GM15510 (cell line): ENCODE results near the gene CMSS1.

Experiments used
- POLR2A ChIP-seq: IDR thresholded peaks from 3 replicates; pipeline ENCODE4 v1.6.1; 2011; ENCODE audit warnings: borderline replicate concordance; ENCODE audit not compliant: insufficient read length; ENCODE audit errors: extremely low read depth

The CMSS1 gene

GRCh38 chr3:99895703-99896441 lies 78.2 kb downstream of the CMSS1 start:
- no peak for TF ChIP-seq POLR2A

GRCh38 chr3:99896482-99896881 lies 78.8 kb downstream of the CMSS1 start:
- TF ChIP-seq POLR2A: no peak

- TF ChIP-seq POLR2A: no peak
Measured at GRCh38 chr3:99899603-99900002, 81.9 kb downstream of the CMSS1 start.

- no peak for TF ChIP-seq POLR2A
Measured at GRCh38 chr3:99900248-99900647, 82.6 kb downstream of the CMSS1 start.

GRCh38 chr3:99901200-99901926 lies 83.7 kb downstream of the CMSS1 start:
- TF ChIP-seq POLR2A: no peak

- TF ChIP-seq POLR2A: no peak
Measured at GRCh38 chr3:99902091-99902490, 84.4 kb downstream of the CMSS1 start.

GRCh38 chr3:99903869-99904268 lies 86.2 kb downstream of the CMSS1 start:
- no peak for TF ChIP-seq POLR2A

GRCh38 chr3:99907959-99908544 lies 90.4 kb downstream of the CMSS1 start:
- no peak for TF ChIP-seq POLR2A

- TF ChIP-seq POLR2A: no peak
Measured at GRCh38 chr3:99909714-99910495, 92.2 kb downstream of the CMSS1 start.

- TF ChIP-seq POLR2A: no peak
Measured at GRCh38 chr3:99910752-99911290, 93.2 kb downstream of the CMSS1 start.

GRCh38 chr3:99911433-99911832 lies 93.8 kb downstream of the CMSS1 start:
- no peak for TF ChIP-seq POLR2A

- no peak for TF ChIP-seq POLR2A
Measured at GRCh38 chr3:99915906-99916432, 98.3 kb downstream of the CMSS1 start.

GRCh38 chr3:99918715-99919114 lies 101.1 kb downstream of the CMSS1 start:
- TF ChIP-seq POLR2A: no peak

GRCh38 chr3:99919694-99920093 lies 102.0 kb downstream of the CMSS1 start:
- no peak for TF ChIP-seq POLR2A
